NCI-H748 (cell line): ENCODE measurements around the gene KCNQ1.

Experiments
- DNase-seq: peaks from one replicate; lab custom pipeline; 2025; ENCODE audit not compliant: unreplicated experiment; lab: John Stamatoyannopoulos, UW

KCNQ1 gene

DNA sequence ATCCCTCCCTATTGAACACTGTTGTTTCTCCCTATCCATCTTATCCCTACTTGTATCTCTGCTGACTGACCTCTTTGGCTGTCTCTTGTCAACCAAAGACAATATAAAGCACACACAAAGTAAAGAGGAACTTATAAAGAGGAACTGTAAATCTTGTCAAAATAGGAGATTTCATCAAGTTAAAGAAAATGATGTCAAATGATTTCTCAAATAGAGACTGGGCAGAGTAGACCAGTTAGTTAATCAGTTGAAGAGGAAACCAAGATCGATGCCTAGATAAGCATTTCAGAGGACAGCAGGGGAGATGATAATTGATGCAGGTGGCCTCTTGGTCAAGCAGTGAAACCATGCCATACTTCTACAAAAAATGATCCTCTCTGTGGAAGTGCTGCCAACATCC is 232.3 kb downstream of the KCNQ1 start:
- DNase-seq, result no peak

DNA sequence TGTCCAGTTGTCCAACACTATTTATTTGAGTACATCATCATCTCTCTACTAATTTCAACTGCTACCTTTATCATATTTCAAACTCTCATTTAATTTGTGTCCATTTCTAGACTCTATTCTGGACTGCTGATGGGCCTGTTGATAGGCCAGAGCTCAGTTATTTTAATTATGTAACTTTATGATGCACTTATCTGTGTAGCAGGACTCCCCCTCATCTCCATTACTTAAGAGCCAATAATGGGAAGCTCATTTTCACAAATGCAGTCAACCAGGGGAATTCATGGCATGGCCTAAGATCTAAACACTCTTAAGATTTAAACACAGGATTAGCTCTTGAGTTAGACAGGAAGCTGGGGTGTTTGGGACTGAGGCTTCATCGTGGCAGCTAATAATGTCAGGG is 233.6 kb downstream of the KCNQ1 start:
- no peak for DNase-seq

DNA sequence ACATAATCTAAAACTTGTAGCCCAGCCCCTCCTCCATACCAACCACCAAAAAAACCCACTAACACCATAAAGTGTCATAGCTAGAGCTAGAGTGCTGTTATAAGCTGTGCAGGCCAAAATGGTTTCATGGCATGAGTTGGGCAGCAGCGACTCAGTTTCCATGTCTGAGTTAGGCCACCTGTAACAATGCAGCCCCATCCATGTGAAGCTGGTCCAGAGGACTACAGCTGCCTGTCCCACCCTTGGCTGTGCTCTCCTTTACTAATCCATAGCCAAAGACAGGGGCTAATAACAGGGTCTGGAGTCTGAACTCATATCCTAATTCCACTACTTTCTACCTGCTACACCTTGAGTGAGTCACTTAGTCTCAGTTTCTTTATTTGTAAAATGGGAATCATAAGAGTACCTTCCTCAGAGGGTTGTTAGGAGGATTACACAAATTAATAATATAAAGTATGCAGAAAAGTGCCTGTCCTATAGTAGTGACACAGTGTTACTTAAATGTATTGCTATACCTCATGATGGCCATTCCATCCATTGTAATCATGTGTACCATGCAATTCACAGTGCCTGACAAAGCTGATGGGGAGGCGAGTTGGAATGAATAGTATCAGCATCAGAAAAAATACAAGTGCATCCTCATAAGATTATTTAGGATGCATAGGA is 234.3 kb downstream of the KCNQ1 start:
- no peak for DNase-seq

DNA sequence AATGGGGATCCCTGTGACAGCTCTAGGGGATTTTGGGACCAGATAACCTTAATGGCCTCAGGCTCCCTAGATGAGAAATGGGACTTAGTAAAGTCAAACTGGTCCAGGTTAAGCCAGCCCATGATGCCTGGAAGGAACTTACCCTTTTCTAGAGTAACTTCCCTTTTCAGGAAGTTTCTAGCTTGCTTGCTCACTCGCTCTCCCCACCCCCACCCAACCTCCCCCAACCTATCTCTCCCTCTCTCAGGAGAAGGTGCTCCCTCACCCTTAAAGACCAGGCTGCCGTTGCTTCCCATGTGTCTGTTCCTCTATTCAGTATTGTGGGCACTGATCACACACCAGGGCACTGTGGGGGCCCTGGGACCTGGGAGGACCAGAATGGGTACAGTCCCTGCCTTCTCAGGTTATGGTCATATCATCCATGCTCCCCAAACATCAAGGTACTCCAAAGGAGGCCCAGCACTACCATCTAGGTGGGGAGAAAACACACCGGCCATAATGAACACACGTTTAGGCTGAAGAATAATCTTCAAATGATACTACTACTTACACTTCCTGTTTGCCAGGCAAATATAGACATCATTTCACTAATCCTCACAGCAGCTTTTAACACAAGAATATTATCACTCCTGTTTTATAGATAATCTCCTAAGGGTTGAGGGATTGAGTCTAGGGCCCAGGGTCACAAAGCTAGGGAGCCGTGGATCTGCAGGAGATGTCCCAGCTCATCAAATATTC is 236.8 kb downstream of the KCNQ1 start:
- DNase-seq, result no peak

DNA sequence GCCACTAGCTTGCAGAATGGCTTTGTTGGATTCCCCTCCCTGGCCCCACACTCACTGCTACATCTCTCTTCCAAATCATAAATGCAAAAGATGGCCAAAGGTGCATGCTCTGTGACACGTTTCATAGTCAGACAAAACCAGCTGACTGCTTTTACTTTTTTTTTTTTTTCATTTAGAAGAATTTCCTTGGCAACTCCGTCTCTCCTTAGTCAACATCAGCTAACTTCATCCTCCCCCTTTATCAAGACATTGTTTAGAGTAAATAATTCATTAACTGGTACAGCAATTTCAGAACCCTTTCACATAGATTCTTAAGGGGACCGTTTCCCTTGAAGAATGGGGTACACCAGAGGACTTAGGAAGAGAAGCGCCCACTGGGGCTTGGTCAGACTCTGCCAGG is 239.0 kb downstream of the KCNQ1 start:
- DNase-seq, result no peak

DNA sequence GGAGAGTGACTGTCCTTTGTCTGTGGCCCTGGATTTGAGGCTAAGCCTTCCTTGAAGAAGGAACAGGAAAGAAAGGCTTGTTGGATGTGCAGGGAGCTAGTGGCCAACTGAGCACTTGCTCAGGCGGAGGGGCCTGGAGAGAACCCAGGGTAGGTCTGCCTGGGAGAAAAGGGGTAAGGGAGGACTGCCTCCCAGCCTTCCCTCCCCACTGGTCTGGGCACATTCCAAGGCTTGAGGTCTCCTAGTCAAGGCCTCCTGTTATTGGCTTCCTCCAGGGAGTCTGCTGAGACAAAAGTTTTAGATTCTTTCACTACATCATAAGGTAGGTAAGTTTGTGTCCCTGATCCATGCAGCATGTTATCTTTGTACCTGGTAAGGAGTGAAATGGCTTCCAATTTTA is 239.8 kb downstream of the KCNQ1 start:
- DNase-seq, result no peak

DNA sequence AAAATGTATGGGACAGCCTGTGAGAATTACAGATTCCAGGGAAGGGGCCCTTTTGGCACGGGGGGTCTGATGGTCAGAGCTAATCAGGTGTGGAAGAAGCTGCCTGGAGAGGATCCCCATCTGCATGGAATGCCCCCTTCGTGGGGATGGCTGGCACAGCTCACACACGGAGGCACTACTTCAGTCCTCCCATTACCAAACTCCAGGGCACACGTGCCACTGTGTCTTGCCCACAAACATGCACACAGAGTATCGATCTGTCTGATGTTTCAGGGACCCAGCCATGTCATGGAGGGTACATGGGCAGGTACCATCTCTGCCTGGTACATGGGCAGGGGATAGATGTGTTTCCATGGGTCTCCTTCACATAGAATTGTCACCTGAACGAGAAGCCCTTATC is 240.2 kb downstream of the KCNQ1 start:
- DNase-seq, result no peak

DNA sequence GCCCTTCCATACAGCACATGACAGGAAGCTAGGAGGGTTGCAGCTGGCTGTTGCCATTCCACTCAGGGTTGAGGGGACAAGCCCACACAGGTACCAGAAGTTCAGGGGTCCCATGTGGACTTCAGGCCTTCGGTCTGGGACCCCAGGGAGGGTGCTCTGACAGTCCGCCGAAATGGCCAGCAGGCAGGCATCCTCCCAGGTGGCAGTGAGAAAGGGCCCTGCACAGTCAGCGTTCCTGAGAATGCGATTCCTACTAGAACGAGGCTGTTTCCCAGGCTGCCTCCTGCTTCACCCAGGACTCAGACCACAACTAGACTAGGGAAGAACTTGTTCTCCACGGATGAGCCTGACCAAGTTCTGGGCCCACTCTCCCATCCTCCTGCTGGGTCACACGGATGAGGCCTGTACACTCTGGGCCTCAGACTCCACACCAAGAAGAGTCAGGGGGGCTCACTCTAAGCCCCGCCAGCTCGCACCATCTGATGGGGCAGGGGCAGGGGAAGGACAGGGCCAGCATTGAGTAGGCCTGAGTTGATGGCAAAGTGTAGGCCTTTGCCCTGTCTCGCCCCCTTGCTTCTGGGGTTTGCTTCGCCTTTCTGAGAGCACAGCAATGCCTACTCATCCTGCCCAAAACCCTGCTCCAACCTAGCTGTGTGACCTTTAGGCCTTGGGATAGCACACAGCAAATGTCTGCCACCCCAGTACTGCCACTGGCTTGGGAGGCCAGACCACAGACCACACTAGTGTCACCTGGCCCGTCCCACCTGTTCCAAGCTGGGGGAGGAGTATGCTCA is 241.0 kb downstream of the KCNQ1 start:
- no peak for DNase-seq

DNA sequence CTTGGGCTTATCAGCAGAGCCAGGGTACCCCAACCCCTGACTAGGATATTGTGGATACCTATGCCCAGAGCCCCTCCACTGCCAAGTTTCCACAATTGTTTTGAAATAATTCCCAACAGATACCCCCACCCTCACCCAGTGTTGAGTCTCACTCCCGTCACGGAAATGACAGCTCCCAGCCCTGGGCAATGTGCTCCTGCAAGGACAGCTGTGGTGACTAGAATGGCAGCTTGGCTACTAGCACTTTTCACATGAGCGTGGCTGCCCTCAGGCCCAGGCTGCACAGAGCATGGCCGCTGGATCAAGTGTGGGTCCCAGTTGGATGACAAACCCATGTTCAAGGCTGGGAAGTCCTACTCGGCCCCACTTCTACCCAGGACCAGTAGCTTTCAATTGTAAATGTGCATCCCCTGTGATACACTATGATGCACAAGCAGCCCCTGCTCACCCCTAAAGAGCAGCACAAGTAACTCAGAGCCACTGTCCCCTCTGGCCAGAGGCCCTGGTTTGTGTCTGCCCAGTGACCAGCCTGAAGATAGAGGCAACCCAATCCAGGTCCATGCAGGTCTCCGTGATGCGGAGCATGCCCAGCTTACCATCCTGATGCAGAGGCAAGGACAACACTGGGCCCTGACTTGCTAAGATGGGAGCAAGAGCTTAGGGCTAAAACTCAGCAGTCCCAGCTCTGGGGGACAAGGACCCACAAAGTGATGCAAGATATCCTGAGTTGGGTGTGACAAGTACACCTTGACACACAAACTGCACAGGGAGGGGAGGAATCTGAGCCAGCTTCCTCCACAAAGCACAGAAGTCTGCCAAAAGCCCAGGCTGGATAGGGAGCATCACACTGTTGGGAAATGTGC is 241.8 kb downstream of the KCNQ1 start:
- DNase-seq, result no peak

DNA sequence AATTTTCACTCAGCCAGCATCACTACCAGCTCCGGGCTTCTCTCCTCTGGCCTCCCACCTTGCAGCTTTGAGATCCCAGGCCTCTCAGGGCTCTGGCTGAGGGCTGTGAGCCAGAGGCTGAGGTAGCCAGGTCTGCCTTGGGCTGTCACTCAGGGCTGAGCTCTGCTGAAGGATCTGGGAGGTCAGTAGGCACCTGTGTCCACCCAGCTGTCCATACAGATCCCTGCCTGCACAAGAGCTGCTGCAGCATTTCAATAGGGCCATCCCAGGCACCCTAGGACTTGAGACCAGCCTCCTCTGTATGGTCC is 242.4 kb downstream of the KCNQ1 start:
- DNase-seq, result no peak

DNA sequence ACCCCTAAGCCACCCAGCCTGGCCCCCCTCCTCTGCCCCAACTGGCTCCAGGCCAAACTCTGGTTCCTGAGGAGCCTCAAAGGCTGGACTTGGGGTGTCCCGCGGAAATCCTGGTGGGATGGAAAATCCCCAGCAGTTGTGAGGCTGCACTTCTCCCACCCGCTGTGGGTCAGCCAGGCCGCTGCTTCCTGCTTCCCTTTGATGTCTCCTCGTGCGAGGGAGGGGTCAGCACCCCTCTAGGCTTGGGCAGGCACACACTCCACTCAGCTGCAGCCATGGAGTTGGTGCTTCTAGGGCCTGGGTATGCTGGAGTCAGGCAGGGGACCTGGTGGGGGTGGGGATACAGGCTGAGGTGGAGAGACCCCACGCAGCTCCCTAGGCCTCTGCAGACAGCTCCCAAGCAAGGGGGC is 243.0 kb downstream of the KCNQ1 start:
- no peak for DNase-seq

DNA sequence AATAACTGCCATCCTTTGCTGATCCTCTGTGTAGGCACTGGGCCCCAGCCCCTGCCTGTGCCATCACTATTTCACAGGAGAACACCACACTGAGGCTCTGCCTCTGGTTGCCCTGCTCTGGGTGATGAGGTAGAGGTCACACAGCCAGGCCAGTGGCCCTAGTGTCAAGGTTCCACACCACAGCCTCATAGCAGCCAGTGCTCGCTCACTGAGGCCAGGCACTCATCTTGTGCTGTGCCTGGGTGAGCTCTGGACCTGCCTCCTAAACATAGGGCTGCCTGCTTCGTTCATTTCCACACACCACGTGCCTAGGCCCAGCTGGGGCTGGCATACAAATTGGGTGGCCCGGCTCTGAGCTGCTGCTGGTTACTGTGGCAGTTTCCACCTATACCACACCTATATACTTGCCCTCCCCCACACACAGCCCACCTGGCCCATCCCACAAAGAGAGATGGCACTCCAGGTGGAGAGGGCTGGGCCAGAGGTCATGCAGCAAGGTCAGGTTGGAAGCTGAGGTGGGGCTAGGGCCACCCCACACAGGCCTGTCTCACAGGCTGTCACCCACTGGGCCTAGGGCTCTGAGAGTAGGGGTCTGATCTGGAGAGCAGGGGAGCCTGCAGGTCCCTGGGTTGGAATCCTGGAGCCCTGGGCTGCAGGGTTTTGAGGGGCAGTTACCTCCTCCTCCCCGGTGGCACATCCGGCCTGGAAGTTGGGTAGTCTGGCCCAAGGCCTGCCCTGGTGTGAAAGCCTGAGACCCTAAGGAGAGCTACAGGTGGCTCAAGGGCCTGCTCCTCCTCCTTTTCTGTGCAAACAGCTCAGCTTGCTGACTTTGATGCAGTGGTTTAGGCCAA is 243.8 kb downstream of the KCNQ1 start:
- no peak for DNase-seq

DNA sequence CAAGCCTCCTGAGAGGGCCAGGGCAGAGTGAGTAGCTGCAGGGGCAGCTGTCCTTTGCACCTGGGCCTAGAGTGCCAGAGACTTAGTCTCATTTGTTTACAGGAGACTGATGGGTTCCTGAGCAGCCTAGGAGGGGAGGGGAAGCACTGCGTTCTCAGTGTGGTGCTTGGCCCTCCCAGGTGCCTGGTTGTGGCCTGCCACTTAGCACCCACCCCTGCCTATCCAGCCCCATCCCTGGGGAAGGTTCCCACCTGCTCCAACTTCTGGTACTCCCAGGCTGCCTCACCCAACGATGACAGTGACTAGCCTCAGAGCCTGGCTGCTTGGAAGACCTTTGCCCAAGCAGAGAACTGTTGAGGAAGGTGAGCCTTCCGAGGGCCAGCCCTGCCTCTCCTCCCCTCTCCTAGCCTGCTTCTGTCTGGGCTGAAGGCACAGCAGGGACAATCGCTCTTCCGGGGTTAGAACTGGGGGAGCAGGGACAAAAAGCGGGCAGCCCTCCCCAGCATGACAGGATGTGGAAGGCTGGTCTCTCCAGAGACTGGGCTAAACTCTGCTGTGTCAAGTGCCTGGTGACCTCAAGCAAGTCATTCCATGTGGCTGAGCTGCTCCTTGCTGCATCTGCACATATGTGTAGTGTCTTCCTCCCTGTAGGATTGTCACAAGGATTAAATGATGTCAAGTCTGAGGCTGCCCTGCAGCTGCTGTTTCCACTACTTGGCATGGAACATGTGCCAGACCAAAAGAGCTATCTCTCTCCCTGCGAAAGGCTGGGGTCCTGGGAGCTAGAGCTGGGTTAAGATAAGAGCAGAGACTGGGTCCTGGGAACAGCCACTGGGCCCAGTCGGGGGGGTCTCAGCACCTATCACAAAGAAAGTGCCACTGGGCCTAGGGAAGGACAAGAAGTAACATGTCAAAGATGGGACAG is 245.1 kb downstream of the KCNQ1 start:
- DNase-seq, result peak; percentile 4

DNA sequence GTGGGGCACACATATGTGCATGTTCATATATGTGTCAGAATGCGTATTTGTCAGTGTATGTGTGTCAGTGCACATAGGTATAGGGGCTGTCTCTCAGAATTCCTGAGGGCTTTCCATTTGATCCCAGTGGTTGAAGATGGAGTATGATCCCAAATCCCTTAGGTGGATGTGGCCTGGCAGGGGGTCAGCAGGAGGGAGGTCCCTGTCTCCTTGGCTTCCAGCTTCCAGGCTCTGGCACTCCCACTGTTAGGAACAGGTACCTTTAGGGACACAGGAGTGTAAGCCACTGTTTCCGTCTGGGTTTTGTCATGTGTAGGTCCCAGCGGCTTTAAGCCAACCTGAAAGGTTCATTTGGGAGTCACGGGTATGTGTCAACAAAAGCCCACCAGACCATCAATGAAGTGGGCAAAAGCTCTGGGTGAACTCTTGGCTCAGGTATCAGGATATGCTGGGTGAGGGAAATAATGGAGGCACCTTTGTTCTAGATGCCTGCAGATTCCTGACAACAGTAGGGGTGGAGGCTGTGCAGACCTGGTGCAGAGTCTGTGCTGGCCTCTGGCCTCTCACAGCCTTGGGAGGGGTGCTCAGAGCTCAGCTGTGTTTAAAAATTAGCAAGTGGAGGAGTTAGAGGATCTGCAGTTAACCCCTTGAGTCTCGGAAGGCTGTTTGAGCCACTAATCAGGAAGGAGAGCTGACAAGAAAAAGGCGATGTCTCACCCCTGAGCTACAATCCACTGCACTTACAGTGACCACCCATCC is 246.0 kb downstream of the KCNQ1 start:
- no peak for DNase-seq

DNA sequence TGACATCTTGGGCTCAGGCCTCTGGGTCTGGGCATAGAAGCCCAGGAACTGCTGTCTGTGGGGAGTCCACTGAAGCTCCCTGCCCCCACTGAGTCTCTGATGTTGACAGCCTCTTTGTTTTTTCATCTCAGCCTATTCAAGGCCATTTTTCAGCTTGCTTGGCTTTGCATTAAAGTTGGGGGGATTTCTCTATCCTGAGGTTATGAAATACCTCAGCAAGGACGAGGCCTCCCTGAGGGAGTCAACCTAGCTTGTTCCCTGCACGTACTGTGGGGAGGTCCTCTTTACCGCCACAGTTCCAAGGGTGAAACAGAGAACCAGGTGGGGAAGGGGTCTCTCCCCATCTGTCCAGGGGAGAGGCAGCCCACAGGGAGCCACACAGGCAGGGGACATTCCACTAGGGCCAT is 246.6 kb downstream of the KCNQ1 start:
- DNase-seq, result no peak

DNA sequence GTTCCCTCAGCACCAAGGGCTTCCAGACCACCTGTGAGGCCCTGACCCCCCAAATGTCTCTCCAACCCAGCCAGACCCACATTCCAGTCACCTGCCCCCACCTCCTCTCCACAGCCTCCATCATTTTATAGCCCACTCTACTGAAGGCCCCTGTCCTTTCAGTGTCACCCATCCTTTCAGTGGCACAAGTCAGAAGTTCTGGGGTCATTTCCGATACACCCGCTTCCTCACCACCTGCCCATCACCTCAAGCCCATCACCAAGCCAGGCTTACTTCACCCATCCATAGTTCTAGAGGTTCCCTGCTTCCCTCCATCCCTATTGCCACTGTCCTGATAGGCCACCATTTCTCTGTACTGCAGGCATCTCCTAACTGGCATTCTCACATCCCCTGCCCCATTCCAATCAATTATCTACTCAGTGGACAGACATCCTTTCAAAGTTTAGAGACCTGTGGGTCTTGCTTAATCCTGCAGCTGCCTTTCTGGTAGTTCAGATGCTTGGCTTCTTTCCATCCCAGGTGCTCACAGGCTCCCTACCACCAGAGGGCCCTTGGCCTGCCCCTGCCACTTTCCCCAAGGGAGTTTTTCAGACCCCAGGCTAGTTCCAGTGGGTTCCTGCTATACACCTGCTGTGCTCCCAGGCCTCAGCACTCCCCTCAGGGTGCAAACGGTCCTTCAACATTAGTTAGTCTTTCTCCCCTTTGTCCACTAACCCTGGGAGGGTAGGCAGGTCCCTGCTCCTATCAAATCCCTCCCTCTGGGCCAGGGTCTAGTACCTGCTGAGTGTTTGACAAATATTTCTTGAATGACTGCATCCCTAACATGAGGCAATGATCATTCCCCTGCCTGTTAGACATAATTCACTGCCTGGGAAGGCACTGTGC is 247.4 kb downstream of the KCNQ1 start:
- DNase-seq, result no peak
